Prostate gland (tissue), 2 donors: ENCODE data around the gene CYP4F3.

Experiments used
- CTCF ChIP-seq, 4 experiments: fragments of 200-600 bp in 2 of 4; fragments of 450-650 bp in 2 of 4; sonication (generic) in 2 of 4; IDR thresholded peaks; 1 replicate in 3 of 4; 2 replicates in 1 of 4; pipeline ENCODE4 v1.5.1; 2016 to 2019; ENCODE audit warnings: antibody characterized with exemption in 4 of 4, mild to moderate bottlenecking in 2 of 4, moderate library complexity in 2 of 4
- POLR2A ChIP-seq: fragments of 450-650 bp; IDR thresholded peaks from one replicate; pipeline ENCODE4 v1.6.1; 2016; ENCODE audit warnings: antibody characterized with exemption, mild to moderate bottlenecking

GRCh38 chr19:15671891-15672579, 31.3 kb downstream of the CYP4F3 start:
- no peak for TF ChIP-seq CTCF (IDR thresholded peaks at IDR 0.05)
- no peak for TF ChIP-seq POLR2A
